ENCODE results near the gene TSHR.

The TSHR gene

GRCh38 chr14:81023095-81023710, 67.8 kb downstream of the TSHR start (continued):
- no peak for TF ChIP-seq GLIS3 (CRISPR knock-in tag; IDR thresholded peaks at IDR 0.05)
- TF ChIP-seq, protein P1, sequence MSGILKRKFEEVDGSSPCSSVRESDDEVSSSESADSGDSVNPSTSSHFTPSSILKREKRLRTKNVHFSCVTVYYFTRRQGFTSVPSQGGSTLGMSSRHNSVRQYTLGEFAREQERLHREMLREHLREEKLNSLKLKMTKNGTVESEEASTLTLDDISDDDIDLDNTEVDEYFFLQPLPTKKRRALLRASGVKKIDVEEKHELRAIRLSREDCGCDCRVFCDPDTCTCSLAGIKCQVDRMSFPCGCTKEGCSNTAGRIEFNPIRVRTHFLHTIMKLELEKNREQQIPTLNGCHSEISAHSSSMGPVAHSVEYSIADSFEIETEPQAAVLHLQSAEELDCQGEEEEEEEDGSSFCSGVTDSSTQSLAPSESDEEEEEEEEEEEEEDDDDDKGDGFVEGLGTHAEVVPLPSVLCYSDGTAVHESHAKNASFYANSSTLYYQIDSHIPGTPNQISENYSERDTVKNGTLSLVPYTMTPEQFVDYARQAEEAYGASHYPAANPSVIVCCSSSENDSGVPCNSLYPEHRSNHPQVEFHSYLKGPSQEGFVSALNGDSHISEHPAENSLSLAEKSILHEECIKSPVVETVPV (CRISPR knock-in tag; IDR thresholded peaks at IDR 0.05) = no peak
- no peak for TF ChIP-seq TCF4 (CRISPR knock-in tag; IDR thresholded peaks at IDR 0.05; ENCODE audit: borderline replicate concordance)
- TF ChIP-seq POU6F1 (CRISPR knock-in tag; IDR thresholded peaks at IDR 0.05; ENCODE audit: borderline replicate concordance, low read depth) = no peak
- TF ChIP-seq ESRRG (CRISPR knock-in tag; IDR thresholded peaks at IDR 0.05) = no peak

- ATAC-seq = no peak
- TF ChIP-seq, protein P2, sequence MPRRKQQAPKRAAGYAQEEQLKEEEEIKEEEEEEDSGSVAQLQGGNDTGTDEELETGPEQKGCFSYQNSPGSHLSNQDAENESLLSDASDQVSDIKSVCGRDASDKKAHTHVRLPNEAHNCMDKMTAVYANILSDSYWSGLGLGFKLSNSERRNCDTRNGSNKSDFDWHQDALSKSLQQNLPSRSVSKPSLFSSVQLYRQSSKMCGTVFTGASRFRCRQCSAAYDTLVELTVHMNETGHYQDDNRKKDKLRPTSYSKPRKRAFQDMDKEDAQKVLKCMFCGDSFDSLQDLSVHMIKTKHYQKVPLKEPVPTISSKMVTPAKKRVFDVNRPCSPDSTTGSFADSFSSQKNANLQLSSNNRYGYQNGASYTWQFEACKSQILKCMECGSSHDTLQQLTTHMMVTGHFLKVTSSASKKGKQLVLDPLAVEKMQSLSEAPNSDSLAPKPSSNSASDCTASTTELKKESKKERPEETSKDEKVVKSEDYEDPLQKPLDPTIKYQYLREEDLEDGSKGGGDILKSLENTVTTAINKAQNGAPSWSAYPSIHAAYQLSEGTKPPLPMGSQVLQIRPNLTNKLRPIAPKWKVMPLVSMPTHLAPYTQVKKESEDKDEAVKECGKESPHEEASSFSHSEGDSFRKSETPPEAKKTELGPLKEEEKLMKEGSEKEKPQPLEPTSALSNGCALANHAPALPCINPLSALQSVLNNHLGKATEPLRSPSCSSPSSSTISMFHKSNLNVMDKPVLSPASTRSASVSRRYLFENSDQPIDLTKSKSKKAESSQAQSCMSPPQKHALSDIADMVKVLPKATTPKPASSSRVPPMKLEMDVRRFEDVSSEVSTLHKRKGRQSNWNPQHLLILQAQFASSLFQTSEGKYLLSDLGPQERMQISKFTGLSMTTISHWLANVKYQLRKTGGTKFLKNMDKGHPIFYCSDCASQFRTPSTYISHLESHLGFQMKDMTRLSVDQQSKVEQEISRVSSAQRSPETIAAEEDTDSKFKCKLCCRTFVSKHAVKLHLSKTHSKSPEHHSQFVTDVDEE (CRISPR knock-in tag; IDR thresholded peaks at IDR 0.05) = no peak
- TF ChIP-seq ZNF8 (CRISPR knock-in tag; IDR thresholded peaks at IDR 0.05) (no peak), GLIS3 (CRISPR knock-in tag; IDR thresholded peaks at IDR 0.05) (no peak), ZC3H10 (CRISPR knock-in tag; IDR thresholded peaks at IDR 0.05) (no peak), POU6F1 (CRISPR knock-in tag; IDR thresholded peaks at IDR 0.05; ENCODE audit: borderline replicate concordance, low read depth) (no peak), BACH2 (CRISPR knock-in tag; IDR thresholded peaks at IDR 0.05; ENCODE audit: borderline replicate concordance) (no peak)
Measured at GRCh38 chr14:81028461-81028860, 73.0 kb downstream of the TSHR start.

GRCh38 chr14:81031488-81031887, 76.1 kb downstream of the TSHR start:
- no peak for ATAC-seq
- TF ChIP-seq ISL1 (CRISPR knock-in tag; IDR thresholded peaks at IDR 0.05) (no peak), BACH2 (CRISPR knock-in tag; IDR thresholded peaks at IDR 0.05; ENCODE audit: borderline replicate concordance) (no peak), SNAI2 (CRISPR knock-in tag; IDR thresholded peaks at IDR 0.05) (no peak), TCF4 (CRISPR knock-in tag; IDR thresholded peaks at IDR 0.05; ENCODE audit: borderline replicate concordance) (no peak), POU6F1 (CRISPR knock-in tag; IDR thresholded peaks at IDR 0.05; ENCODE audit: borderline replicate concordance, low read depth) (no peak), GLIS3 (CRISPR knock-in tag; IDR thresholded peaks at IDR 0.05) (no peak), ZFP3 (CRISPR knock-in tag; IDR thresholded peaks at IDR 0.05) (no peak), ARNTL (CRISPR knock-in tag; IDR thresholded peaks at IDR 0.05; ENCODE audit: borderline replicate concordance, low read depth) (no peak), RARB (CRISPR knock-in tag; IDR thresholded peaks at IDR 0.05) (no peak), OSR1 (CRISPR knock-in tag; IDR thresholded peaks at IDR 0.05) (no peak), TOX (CRISPR knock-in tag; IDR thresholded peaks at IDR 0.05; ENCODE audit: borderline replicate concordance) (no peak), ESRRG (CRISPR knock-in tag; IDR thresholded peaks at IDR 0.05) (no peak), CSDC2 (CRISPR knock-in tag; IDR thresholded peaks at IDR 0.05) (no peak), CREB5 (CRISPR knock-in tag; IDR thresholded peaks at IDR 0.05; ENCODE audit: low read depth) (no peak)
- TF ChIP-seq, protein P1 (CRISPR knock-in tag; IDR thresholded peaks at IDR 0.05) = no peak
- TF ChIP-seq, protein P2 (CRISPR knock-in tag; IDR thresholded peaks at IDR 0.05) = no peak

Data from SK-N-SH treated with all-trans-retinoic acid at 6 μM for 48 hours (cell line).